ENCODE data around the gene POLD3. TPM values are rescaled to one million over a fixed set of nuclear protein-coding genes. Genes with fewer than 3 reads are reported as not detected.

The POLD3 gene, protein sequence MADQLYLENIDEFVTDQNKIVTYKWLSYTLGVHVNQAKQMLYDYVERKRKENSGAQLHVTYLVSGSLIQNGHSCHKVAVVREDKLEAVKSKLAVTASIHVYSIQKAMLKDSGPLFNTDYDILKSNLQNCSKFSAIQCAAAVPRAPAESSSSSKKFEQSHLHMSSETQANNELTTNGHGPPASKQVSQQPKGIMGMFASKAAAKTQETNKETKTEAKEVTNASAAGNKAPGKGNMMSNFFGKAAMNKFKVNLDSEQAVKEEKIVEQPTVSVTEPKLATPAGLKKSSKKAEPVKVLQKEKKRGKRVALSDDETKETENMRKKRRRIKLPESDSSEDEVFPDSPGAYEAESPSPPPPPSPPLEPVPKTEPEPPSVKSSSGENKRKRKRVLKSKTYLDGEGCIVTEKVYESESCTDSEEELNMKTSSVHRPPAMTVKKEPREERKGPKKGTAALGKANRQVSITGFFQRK
- 15.8 to 22.3 TPM (median 20.0 TPM) in 5 replicates for total RNA-seq (2022; extraction: Qiagen RNA extraction; ENCODE audit: low read depth)

DNA sequence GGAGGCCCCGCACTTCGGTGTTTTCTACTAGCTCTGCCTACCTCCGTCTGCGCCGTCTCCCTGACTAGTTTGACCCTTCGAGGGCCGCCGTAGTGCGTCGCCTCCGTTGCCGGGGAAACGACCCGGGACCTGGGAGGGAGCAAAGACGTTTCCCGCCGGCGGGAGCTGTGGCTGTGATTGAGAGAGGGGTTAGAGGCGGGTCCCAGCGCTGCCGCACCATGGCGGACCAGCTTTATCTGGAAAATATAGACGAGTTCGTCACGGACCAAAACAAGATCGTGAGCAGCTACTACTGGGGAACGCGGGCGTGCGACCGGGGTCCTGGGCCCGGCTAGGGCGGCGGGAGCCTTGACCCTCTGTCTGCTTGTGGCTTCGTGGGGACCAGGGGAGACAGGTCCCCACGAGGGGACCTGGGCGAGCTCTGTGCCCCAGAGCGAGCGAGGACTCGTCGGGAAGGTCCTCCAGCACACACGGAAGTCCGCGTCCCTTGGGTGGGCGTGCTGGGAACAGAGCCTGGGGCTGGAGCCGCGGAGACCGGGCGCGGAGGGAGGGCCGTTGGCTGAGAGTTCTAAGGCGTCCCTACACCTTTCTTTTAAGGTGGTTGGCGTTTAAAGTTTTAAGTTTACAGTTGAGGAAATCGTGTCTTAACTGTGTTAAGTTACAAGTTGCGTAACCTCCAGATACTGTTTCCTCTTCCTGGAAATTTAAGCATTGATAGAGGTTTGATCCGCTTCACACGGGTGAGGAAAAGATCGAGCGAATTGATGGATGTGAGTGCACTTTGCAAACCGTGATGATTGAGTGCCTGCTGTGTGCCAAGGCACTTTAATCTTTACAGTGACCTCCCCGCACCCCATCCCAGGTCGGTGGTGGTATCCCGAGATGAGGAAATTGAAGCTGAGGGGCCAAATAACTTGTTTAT, at the start of gene POLD3:
TSS of gene POLD3 (plus strand) at position 142 of the 922 bp plus-strand sequence. CDS start at position 219, 77 bp downstream.

Other genes with a start within 250 kb of the POLD3 start
- gene PGM2L1, start 194.1 kb upstream of the POLD3 start, total RNA-seq (2022; extraction: Qiagen RNA extraction; ENCODE audit: low read depth): 8.8 to 18.2 TPM (median 13.8 TPM) in 5 replicates
- 0.13 TPM in 1 of 5 replicates, not detected in the others for gene KCNE3, start 125.0 kb upstream of the POLD3 start, total RNA-seq (2022; extraction: Qiagen RNA extraction; ENCODE audit: low read depth)
- gene LIPT2, start 98.9 kb upstream of the POLD3 start, total RNA-seq (2022; extraction: Qiagen RNA extraction; ENCODE audit: low read depth): 1.3 to 3.6 TPM (median 2.6 TPM) in 5 replicates
- gene CHRDL2, start 138.8 kb downstream of the POLD3 start, total RNA-seq (2022; extraction: Qiagen RNA extraction; ENCODE audit: low read depth): 3.4 to 5.0 TPM (median 4.5 TPM) in 5 replicates
- 5.1 to 6.8 TPM (median 6.5 TPM) in 5 replicates for gene RNF169, start 156.3 kb downstream of the POLD3 start, total RNA-seq (2022; extraction: Qiagen RNA extraction; ENCODE audit: low read depth)